Measurements from ENCODE around the gene SSBP4.

Gene SSBP4

GRCh38 chr19:18425515-18426415, 6.6 kb downstream of the SSBP4 start:
- H3K9ac ChIP-seq: peak overlapping the region; percentile 70
- peak overlapping the region; percentile 72 for H3K27ac ChIP-seq
- no peaks in the 10 kb centered on the region for H3K9me3 ChIP-seq
- peaks cover 16% of the 10 kb centered on the region; the same call in 1 of the 2 replicates for H3K36me3 ChIP-seq
- peaks cover 94% of the 10 kb centered on the region for H3K4me1 ChIP-seq
- peak overlapping the region; percentile 22; the same call in 1 of the 2 replicates for H3K4me3 ChIP-seq
- H3K27me3 ChIP-seq: no peaks in the 10 kb centered on the region
- no peak for TF ChIP-seq Cebpa-rat (IDR thresholded peaks at IDR 0.05)
- H4K20me1 ChIP-seq: peaks cover 75% of the 10 kb centered on the region
- peak overlapping the region; percentile 98 for H3K4me2 ChIP-seq

DNA sequence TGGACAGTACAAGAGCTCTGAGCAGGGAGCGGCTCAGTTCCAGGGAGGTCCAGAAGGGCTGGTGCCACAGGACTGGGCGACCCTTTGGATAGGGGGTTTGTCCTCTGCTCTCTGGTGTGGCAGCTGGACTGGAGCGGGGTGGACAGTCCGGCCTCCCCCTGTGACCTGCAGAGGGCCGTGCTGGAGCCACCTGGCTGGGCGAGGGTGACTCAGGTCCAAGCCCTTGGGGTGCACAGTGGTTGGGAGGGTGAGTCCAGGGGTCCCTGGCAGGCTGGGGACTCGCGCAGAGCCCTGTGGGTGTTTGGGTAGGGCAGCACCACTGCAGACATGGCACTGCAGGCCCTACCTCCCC, 7.2 kb downstream of the SSBP4 start:
- Histone ChIP-seq H3K27me3 (no peaks in the 10 kb centered on the region), H3K27ac (peak overlapping the region; percentile 72), H4K20me1 (peaks cover 69% of the 10 kb centered on the region), H3K4me1 (peaks cover 93% of the 10 kb centered on the region), H3K4me3 (peak overlapping the region; percentile 22; the same call in 1 of the 2 replicates), H3K4me2 (peak overlapping the region; percentile 98), H3K9me3 (no peaks in the 10 kb centered on the region), H3K9ac (peak overlapping the region; percentile 70), H3K36me3 (peaks cover 16% of the 10 kb centered on the region; the same call in 1 of the 2 replicates)
- TF ChIP-seq Cebpa-rat (IDR thresholded peaks at IDR 0.05): no peak

DNA sequence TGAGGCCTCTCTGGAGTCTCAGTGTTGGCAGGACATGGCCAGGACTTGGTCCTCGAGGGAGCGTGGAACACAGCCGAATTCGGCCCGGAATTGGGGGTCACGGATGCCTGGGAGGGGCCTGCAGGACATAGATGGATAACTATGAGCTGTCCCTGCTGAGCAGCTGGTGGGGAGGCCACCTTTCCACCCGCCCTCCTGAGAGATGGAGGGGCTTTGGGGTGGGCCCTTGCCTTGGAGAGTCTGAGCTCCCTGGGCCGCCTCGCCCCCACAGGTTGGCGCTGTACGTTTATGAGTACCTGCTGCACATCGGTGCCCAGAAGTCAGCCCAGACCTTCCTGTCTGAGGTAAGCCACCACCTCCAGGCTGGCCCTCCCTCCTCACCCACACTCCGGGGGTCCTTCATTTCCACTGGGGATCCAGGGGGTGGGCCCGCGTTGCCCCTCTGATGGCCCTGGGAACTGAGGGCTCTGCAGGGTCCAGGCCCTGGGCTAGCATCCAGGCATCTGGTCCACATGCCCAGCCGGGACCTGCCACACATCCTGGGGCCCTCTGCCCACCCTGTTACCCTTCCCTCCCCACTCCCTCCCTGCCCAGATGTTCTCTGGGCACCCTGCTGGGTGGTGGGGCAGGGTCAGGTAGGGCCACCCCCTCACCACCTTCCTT, 8.0 kb downstream of the SSBP4 start:
- Histone ChIP-seq H3K27me3 (no peaks in the 10 kb centered on the region), H3K9me3 (no peaks in the 10 kb centered on the region), H3K27ac (peak overlapping the region; percentile 72), H3K36me3 (peaks cover 16% of the 10 kb centered on the region; the same call in 1 of the 2 replicates), H3K9ac (peak overlapping the region; percentile 70), H3K4me3 (no peak overlapping the region), H3K4me1 (peaks cover 93% of the 10 kb centered on the region), H3K4me2 (peak overlapping the region; percentile 98), H4K20me1 (peaks cover 61% of the 10 kb centered on the region)
- TF ChIP-seq Cebpa-rat (IDR thresholded peaks at IDR 0.05): no peak

DNA sequence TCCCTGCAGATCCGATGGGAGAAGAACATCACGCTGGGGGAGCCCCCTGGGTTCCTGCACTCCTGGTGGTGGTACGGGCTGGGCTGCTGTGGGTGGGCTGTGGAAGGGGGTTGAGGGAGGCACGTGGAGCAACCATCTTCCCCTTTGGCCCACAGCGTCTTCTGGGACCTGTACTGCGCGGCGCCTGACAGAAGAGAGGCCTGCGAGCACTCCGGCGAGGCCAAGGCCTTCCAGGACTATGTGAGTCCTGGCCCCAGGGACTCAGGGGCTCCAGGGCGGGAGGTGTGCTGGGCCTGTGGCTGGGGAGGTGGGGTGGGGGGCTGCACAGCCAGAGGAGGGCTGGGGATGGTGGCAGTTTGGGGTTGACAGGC, 8.5 kb downstream of the SSBP4 start:
- Histone ChIP-seq H3K4me1 (peaks cover 93% of the 10 kb centered on the region), H3K9me3 (no peaks in the 10 kb centered on the region), H3K4me3 (no peak overlapping the region), H3K36me3 (peaks cover 11% of the 10 kb centered on the region; the same call in 1 of the 2 replicates), H3K27me3 (no peaks in the 10 kb centered on the region), H3K4me2 (peak overlapping the region; percentile 98), H4K20me1 (peaks cover 56% of the 10 kb centered on the region), H3K27ac (peak overlapping the region; percentile 72; the same call in 1 of the 2 replicates), H3K9ac (0 out of 2 replicates have a peak overlapping the region, but pooled peaks have one; percentile 24)
- TF ChIP-seq Cebpa-rat (IDR thresholded peaks at IDR 0.05): no peak

DNA sequence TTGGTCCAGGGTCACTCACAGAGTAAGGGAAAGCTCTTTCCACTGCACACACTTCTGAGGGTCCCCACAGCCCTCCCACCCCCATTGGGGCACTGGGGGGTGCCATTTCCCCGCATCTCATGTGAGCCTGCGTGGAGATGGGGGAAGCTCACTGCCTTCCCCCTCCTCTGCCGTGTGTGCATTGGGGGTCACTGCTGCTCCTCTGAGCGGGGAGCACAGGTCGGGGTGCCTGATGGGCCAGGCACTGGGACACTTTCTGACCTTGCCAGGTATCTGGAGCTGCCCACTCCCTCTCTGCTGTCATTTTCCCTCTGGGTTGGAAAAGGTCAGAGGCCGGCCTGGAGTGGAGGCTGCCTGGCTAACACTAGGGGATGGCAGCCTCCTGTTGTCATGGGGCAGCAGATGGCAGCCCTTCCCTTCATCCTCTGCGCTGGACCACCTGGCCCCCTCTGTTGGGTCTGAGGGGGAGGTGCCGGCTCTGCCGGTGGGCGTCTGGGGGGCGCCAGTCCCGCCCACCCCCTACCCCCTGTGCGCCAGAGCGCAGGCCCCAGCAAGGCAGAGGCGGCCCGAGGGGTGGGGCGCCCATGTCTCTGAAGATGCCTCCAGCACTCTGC, 9.1 kb downstream of the SSBP4 start:
- Histone ChIP-seq H3K9me3 (no peaks in the 10 kb centered on the region), H4K20me1 (peaks cover 50% of the 10 kb centered on the region), H3K4me1 (peaks cover 91% of the 10 kb centered on the region), H3K4me2 (peak overlapping the region; percentile 98), H3K27ac (peak overlapping the region; percentile 56), H3K4me3 (no peak overlapping the region), H3K9ac (no peak overlapping the region), H3K27me3 (no peaks in the 10 kb centered on the region), H3K36me3 (peaks cover 9% of the 10 kb centered on the region; the same call in 1 of the 2 replicates)
- TF ChIP-seq Cebpa-rat (IDR thresholded peaks at IDR 0.05): no peak

DNA sequence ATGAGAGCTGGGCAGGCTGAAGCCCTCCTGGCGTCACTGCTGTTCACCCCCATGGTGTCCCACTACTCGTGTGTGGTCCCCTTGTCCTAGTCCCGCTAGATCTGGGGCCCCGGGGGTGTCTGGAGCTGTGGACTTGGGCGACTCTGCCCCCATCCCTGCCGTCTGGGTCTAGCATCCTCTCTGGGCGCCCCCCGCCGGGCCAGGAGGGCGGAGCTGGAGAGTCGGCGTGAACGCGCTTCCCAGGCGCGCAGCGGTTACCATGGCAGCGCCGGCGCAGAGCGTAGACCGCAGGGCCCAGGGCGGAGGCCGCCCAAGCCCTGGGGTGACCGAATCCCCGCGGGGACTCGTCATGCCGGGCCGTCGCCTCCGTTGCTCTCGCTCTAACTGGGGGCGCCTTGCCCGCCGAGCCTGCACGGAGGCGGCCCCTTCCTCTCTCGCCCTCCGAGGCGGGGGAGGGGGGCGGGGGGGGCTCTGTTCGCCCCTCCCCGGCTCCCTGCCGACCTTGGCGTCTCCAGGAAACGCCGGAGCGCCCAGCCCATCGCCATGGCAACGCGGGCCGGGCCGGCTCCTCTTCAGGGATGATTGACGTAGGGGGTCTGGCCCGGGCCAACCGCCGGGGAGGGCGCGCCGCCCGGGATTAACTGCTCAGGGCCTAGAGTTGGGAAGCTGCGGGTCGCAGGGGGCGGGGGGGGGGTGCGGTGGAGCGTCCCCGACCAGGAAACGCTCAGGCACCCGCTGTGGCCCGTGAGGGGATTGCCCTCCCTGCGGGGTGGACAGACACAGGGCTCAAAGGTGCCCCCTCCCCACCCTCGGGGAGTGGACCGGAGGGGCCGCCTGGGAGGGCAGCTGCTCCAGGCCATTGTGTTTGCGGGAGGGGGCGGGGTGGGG, 9.8 kb downstream of the SSBP4 start:
- Histone ChIP-seq H3K4me2 (peak overlapping the region; percentile 98), H3K4me3 (peak overlapping the region; percentile 58), H3K27ac (peak overlapping the region; percentile 85), H3K36me3 (peaks cover 9% of the 10 kb centered on the region; the same call in 1 of the 2 replicates), H3K27me3 (no peaks in the 10 kb centered on the region), H4K20me1 (peaks cover 43% of the 10 kb centered on the region), H3K9me3 (no peaks in the 10 kb centered on the region), H3K9ac (peak overlapping the region; percentile 68), H3K4me1 (peaks cover 85% of the 10 kb centered on the region)
- TF ChIP-seq Cebpa-rat (IDR thresholded peaks at IDR 0.05): no peak

- peak overlapping the region; percentile 98 for H3K4me2 ChIP-seq
- no peaks in the 10 kb centered on the region for H3K9me3 ChIP-seq
- peaks cover 14% of the 10 kb centered on the region; the same call in 1 of the 2 replicates for H3K36me3 ChIP-seq
- H4K20me1 ChIP-seq: peaks cover 45% of the 10 kb centered on the region
- H3K27me3 ChIP-seq: no peaks in the 10 kb centered on the region
- TF ChIP-seq Cebpa-rat (IDR thresholded peaks at IDR 0.05): no peak
- peak overlapping the region; percentile 85 for H3K27ac ChIP-seq
- peak overlapping the region; percentile 58 for H3K4me3 ChIP-seq
- peak overlapping the region; percentile 68 for H3K9ac ChIP-seq
- peaks cover 85% of the 10 kb centered on the region for H3K4me1 ChIP-seq
Measured at GRCh38 chr19:18429717-18430416, 10.7 kb downstream of the SSBP4 start.

DNA sequence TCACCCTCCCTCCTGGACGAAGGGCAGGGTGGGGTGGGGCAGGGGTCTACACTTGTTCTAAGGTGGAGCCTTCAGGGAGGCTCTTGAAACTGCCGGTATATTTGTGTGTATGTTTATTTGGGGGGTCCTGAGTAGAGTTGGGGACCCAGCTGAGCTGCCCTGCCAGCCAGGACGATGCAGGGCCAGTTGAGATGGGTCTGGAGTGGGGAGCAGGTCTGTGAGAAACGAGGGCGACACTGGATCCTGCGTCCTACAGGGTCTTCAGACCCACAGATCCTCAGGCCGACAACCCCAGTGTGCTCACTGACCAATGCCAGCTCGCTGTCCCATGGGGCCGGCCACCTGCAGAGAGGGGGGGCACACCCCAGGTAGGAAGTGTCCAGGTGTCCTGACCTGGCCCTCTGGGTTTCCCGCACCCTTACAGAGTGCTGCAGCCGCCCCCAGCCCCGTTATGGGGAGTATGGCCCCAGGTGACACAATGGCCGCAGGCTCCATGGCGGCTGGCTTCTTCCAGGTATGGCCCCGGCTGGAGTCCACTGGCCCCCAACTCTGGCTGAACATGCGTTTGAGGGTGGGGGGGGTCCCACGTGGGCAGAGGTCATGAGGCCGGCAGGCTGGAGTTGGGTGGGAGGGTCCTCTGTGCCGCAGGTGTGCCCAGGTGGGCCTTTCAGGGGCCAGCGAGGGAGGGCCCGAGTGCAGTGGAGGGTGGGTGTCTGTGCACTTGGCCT, 11.4 kb downstream of the SSBP4 start:
- no peak for TF ChIP-seq Cebpa-rat (IDR thresholded peaks at IDR 0.05)
- Histone ChIP-seq H3K4me2 (peak overlapping the region; percentile 98), H3K4me3 (peak overlapping the region; percentile 58; the same call in 1 of the 2 replicates), H3K27me3 (no peaks in the 10 kb centered on the region), H3K27ac (peak overlapping the region; percentile 85), H3K36me3 (peaks cover 22% of the 10 kb centered on the region), H3K9me3 (no peaks in the 10 kb centered on the region), H4K20me1 (peaks cover 45% of the 10 kb centered on the region), H3K9ac (peak overlapping the region; percentile 68; the same call in 1 of the 2 replicates), H3K4me1 (peaks cover 85% of the 10 kb centered on the region)

Measured in BLaER1 (cell line).